WTC11 (cell line): ENCODE measurements around the gene SYNE3.

Source experiments
- CBFB ChIP-seq: sonication (generic); formaldehyde crosslinking; IDR thresholded peaks from 2 replicates; pipeline ENCODE4 v1.8.1; 2022; ENCODE audit warnings: mild to moderate bottlenecking, low read depth, missing genetic modification reagents
- GRHL2 ChIP-seq: fragments of 250-450 bp; sonication (Bioruptor Pico); IDR thresholded peaks from 2 replicates; pipeline ENCODE4 v1.8.0; 2022; ENCODE audit warnings: mild to moderate bottlenecking, moderate library complexity; ENCODE audit not compliant: insufficient replicate concordance, severe bottlenecking
- IRF2 ChIP-seq: sonication (generic); formaldehyde crosslinking; IDR thresholded peaks from 2 replicates; pipeline ENCODE4 v1.8.0; 2022; ENCODE audit warnings: low read depth, missing genetic modification reagents, borderline replicate concordance
- NR3C1 ChIP-seq: sonication (generic); formaldehyde crosslinking; conservative IDR thresholded peaks from 2 replicates; pipeline ENCODE4 v1.8.1; 2023; ENCODE audit warnings: low read depth, mild to moderate bottlenecking, missing genetic modification reagents
- SP1 ChIP-seq: sonication (generic); formaldehyde crosslinking; conservative IDR thresholded peaks from 2 replicates; pipeline ENCODE4 v1.8.1; 2022; ENCODE audit warnings: missing genetic modification reagents
- TEAD1 ChIP-seq: sonication (generic); formaldehyde crosslinking; IDR thresholded peaks from 2 replicates; pipeline ENCODE4 v1.8.0; 2022; ENCODE audit warnings: mild to moderate bottlenecking, missing genetic modification reagents
- TF ChIP-seq, protein P1 (sequence below): sonication (generic); formaldehyde crosslinking; IDR thresholded peaks from 2 replicates; pipeline ENCODE4 v1.8.0; 2023; ENCODE audit warnings: mild to moderate bottlenecking, missing genetic modification reagents
- TF ChIP-seq, protein P2 (sequence below): fragments of 200-600 bp; IDR thresholded peaks from 2 replicates; pipeline ENCODE4 v1.8.0; 2022; ENCODE audit warnings: antibody characterized with exemption
- TF ChIP-seq, protein P3 (sequence below): sonication (generic); formaldehyde crosslinking; IDR thresholded peaks from 2 replicates; pipeline ENCODE4 v1.8.1; 2022; ENCODE audit warnings: low read depth, mild to moderate bottlenecking, moderate library complexity, missing genetic modification reagents, borderline replicate concordance
- TF ChIP-seq, protein P4 (sequence below): sonication (generic); formaldehyde crosslinking; IDR thresholded peaks from 2 replicates; pipeline ENCODE4 v1.8.1; 2022; ENCODE audit warnings: missing genetic modification reagents, borderline replicate concordance
- TF ChIP-seq, protein P5 (sequence below): sonication (generic); formaldehyde crosslinking; conservative IDR thresholded peaks from 2 replicates; pipeline ENCODE4 v1.8.1; 2022; ENCODE audit warnings: mild to moderate bottlenecking, missing genetic modification reagents
- TF ChIP-seq, protein P6 (sequence below): sonication (generic); formaldehyde crosslinking; IDR thresholded peaks from 2 replicates; pipeline ENCODE4 v1.8.0; 2022; ENCODE audit warnings: mild to moderate bottlenecking, missing genetic modification reagents

DNA sequence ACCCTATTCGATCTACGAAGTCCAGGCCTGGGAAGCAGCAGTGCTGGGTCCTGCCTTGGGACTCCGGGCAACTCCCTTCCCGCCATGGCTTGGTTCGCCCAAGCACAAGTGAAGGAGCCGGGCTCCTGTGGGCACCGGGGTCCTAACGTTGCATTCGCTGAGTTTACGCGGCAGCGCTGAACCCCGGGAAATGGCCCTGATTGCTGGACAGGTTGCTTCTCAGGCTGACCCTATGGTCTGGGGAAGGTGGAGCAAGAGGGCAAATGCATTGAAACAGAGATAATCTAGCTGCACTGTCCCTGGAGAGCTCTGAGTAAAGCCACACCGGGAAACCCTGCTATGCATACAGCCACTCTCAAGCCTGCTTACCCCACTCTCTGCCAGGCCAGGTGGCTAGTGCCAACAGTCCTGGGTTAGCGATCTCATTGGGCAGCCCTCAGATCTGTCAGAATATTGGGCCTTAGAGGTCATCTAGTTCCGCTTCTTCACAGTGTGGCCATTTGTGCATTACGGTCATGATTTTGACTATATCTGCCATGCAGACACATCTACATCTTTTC, 11.3 kb downstream of the SYNE3 start:
- TF ChIP-seq GRHL2 (no peak), CBFB (CRISPR knock-in tag) (no peak), SP1 (no peak), TEAD1 (no peak), NR3C1 (CRISPR knock-in tag) (no peak), IRF2 (no peak)
- TF ChIP-seq, protein P1, sequence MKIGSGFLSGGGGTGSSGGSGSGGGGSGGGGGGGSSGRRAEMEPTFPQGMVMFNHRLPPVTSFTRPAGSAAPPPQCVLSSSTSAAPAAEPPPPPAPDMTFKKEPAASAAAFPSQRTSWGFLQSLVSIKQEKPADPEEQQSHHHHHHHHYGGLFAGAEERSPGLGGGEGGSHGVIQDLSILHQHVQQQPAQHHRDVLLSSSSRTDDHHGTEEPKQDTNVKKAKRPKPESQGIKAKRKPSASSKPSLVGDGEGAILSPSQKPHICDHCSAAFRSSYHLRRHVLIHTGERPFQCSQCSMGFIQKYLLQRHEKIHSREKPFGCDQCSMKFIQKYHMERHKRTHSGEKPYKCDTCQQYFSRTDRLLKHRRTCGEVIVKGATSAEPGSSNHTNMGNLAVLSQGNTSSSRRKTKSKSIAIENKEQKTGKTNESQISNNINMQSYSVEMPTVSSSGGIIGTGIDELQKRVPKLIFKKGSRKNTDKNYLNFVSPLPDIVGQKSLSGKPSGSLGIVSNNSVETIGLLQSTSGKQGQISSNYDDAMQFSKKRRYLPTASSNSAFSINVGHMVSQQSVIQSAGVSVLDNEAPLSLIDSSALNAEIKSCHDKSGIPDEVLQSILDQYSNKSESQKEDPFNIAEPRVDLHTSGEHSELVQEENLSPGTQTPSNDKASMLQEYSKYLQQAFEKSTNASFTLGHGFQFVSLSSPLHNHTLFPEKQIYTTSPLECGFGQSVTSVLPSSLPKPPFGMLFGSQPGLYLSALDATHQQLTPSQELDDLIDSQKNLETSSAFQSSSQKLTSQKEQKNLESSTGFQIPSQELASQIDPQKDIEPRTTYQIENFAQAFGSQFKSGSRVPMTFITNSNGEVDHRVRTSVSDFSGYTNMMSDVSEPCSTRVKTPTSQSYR: no peak
- TF ChIP-seq, protein P2, sequence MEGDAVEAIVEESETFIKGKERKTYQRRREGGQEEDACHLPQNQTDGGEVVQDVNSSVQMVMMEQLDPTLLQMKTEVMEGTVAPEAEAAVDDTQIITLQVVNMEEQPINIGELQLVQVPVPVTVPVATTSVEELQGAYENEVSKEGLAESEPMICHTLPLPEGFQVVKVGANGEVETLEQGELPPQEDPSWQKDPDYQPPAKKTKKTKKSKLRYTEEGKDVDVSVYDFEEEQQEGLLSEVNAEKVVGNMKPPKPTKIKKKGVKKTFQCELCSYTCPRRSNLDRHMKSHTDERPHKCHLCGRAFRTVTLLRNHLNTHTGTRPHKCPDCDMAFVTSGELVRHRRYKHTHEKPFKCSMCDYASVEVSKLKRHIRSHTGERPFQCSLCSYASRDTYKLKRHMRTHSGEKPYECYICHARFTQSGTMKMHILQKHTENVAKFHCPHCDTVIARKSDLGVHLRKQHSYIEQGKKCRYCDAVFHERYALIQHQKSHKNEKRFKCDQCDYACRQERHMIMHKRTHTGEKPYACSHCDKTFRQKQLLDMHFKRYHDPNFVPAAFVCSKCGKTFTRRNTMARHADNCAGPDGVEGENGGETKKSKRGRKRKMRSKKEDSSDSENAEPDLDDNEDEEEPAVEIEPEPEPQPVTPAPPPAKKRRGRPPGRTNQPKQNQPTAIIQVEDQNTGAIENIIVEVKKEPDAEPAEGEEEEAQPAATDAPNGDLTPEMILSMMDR: no peak
- TF ChIP-seq, protein P3, sequence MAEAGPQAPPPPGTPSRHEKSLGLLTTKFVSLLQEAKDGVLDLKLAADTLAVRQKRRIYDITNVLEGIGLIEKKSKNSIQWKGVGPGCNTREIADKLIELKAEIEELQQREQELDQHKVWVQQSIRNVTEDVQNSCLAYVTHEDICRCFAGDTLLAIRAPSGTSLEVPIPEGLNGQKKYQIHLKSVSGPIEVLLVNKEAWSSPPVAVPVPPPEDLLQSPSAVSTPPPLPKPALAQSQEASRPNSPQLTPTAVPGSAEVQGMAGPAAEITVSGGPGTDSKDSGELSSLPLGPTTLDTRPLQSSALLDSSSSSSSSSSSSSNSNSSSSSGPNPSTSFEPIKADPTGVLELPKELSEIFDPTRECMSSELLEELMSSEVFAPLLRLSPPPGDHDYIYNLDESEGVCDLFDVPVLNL (CRISPR knock-in tag): no peak
- TF ChIP-seq, protein P4, sequence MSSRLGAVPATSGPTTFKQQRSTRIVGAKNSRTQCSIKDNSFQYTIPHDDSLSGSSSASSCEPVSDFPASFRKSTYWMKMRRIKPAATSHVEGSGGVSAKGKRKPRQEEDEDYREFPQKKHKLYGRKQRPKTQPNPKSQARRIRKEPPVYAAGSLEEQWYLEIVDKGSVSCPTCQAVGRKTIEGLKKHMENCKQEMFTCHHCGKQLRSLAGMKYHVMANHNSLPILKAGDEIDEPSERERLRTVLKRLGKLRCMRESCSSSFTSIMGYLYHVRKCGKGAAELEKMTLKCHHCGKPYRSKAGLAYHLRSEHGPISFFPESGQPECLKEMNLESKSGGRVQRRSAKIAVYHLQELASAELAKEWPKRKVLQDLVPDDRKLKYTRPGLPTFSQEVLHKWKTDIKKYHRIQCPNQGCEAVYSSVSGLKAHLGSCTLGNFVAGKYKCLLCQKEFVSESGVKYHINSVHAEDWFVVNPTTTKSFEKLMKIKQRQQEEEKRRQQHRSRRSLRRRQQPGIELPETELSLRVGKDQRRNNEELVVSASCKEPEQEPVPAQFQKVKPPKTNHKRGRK (CRISPR knock-in tag): no peak
- TF ChIP-seq, protein P5, sequence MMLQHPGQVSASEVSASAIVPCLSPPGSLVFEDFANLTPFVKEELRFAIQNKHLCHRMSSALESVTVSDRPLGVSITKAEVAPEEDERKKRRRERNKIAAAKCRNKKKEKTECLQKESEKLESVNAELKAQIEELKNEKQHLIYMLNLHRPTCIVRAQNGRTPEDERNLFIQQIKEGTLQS (CRISPR knock-in tag): no peak
- TF ChIP-seq, protein P6, sequence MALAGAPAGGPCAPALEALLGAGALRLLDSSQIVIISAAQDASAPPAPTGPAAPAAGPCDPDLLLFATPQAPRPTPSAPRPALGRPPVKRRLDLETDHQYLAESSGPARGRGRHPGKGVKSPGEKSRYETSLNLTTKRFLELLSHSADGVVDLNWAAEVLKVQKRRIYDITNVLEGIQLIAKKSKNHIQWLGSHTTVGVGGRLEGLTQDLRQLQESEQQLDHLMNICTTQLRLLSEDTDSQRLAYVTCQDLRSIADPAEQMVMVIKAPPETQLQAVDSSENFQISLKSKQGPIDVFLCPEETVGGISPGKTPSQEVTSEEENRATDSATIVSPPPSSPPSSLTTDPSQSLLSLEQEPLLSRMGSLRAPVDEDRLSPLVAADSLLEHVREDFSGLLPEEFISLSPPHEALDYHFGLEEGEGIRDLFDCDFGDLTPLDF (CRISPR knock-in tag): no peak
